AG08395 (cell line): ENCODE data around the gene SYPL2.
"Not testable (repeated sequence)": the region's sequence is repeated elsewhere in the genome, so short reads cannot be mapped to it uniquely, and the experiment has no call there.

Experiments
- DNase-seq: peaks from one replicate; pipeline ENCODE4 v3.0.0; 2012; ENCODE audit warnings: mixed read lengths, low spot score

SYPL2 gene

GRCh38 chr1:109470245-109470644 lies 3.9 kb downstream of the SYPL2 start:
- DNase-seq = no peak

DNA sequence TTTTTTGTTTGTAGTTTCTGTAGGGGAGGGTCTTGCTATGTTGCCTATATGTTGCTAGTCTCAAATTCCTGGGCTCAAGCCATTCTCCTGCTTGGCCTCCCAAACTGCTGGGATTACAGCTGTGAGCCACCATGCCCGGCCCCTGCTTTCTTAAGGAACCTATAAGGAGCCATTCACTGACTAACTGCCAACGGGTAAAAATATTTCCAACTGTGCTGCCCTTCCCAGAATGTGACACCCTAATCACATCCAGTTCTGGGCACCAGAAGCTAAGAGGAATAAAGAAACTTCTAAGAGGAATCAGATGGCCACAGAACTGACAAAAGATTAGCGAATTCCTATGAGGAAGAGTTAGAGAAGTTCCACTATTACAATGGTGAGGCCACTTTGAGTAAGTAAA lies 6.4 kb downstream of the SYPL2 start:
- DNase-seq = no peak

- DNase-seq = not testable (repeated sequence)
Observed at GRCh38 chr1:109473284-109474057, 7.1 kb downstream of the SYPL2 start.

DNA sequence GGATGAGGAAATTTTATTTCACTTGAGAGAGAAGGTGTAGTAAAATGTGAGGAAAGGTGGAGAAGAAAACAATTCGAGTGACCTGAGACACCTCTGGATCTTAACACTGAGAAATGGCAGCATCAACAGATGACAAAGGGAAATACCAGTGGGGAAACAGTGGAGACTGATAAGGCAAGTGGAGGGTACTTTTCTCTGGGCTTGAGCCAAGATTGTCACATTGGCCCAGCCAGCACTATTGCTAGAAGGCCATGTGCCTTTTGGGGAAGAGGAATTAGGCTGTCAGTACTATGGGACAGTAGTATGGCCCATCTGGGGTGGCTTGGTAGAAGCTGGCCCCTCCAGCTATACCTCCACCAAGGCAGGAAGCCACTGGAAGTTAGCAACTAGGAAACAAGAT lies 8.4 kb downstream of the SYPL2 start:
- no peak for DNase-seq

- DNase-seq = no peak
Observed at GRCh38 chr1:109475261-109475660, 8.9 kb downstream of the SYPL2 start.

- DNase-seq = no peak
Observed at GRCh38 chr1:109476825-109477224, 10.5 kb downstream of the SYPL2 start.

- DNase-seq = no peak
Observed at GRCh38 chr1:109477821-109478220, 11.5 kb downstream of the SYPL2 start.

DNA sequence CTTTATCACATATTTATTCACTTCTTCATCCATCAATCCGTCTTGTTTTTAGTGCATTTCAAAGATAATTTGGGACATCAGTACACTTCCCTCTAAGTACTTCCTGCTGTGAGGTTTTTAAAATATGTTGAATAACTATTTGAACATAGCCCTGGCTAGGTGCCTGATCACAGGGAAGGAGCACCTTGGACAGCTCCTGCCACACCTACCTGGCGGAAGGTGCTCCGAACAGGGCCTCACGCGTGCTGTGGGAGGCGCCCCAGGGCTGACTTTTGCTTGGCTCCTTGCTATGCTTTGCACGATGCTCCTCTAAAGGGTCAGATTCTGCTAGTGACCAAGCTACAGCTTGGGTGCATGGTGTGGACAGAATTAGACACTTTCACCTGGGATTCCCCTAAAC lies 12.5 kb downstream of the SYPL2 start:
- DNase-seq = no peak

GRCh38 chr1:109479311-109479710 lies 13.0 kb downstream of the SYPL2 start:
- no peak for DNase-seq

DNA sequence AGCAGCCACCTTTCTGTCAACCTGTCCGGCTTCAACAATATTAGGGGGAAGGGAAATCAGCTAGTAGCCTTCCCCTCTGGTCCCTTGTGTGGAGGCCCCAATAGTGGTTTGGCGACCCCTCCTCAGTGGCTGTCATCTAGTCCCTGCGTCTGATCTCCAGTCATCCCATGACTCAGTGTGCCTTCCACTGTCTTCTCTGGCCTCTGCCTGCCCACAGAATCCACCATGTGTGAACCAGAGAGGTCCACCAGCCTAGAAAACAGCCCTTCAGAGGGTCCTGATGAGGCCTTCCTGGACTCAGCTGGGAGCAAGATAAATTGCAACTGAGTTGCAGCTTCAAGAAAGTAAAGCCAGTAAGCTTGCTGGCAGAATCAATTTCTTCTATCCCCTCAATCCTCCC lies 13.6 kb downstream of the SYPL2 start:
- no peak for DNase-seq

DNA sequence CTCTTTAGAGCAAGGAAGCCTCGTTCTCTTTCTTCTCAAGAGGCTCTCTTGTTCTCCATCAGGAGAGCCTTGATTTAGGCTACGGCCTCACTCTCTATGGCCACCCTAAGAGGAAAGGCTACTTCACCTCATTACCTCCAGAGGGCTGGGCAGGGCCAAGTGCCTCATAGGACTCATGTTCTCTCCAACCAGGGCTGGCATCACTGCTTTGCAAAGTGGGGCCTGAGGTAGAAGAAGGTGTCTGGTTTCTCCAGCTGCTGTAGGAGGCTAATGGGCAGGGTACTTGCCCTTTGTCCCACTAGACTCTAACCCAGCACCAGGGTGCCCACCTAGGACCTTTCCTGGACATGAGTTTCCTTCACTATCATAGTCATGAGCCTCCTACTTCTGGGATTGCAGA lies 15.3 kb downstream of the SYPL2 start:
- no peak for DNase-seq

- no peak for DNase-seq
Observed at GRCh38 chr1:109482242-109482641, 15.9 kb downstream of the SYPL2 start.

- no peak for DNase-seq
Observed at GRCh38 chr1:109482791-109483671, 16.7 kb downstream of the SYPL2 start.

DNA sequence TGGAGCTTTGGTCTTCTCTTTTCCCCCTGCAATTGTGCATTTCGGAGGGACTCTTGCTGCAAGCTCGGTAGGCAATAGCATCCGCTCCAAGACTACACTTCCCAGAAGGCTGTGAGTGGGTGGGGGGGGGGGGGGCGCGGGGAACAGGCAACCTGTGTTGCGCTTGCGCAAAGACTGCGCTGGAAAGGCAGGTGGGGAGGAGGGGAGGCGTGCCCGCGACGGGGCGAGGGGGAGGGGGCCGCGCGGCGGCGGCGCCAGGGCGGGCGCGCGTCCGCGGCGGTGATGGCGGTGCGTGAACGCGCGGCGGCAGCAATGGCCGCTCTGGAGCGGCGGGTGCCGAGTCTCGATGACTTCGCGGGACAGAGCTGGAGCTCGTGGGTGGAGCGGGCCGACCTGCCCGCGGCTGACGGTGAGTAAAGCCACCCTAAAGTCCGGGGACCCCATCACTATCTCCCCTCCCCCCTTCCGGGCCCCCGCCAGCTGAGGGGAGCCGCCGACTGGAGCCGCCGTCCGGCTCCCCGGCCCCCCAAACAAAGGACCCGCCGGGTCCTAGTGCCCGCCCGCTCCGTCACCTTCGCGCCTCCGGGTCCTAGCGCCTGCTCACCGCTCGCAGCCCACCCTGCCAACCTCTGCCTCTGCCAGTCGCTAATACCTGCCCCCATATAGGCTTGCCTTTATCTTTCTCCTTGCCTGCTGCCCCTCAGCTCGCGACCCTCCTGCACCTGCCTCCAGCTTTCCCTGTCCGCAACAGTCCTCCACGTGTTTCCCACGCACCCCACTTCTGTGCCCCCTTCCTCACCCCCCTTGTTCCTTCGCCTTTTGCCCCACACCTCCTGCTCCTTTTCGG lies 17.5 kb downstream of the SYPL2 start, which contains the start of gene ATXN7L2:
Gene ATXN7L2, plus strand, starts transcription at position 234 of the 847 bp plus-strand sequence. Its CDS starts 49 bp downstream, at position 283.
- DNase-seq = peak; percentile 100

GRCh38 chr1:109484519-109484975 lies 18.2 kb downstream of the SYPL2 start:
- no peak for DNase-seq

DNA sequence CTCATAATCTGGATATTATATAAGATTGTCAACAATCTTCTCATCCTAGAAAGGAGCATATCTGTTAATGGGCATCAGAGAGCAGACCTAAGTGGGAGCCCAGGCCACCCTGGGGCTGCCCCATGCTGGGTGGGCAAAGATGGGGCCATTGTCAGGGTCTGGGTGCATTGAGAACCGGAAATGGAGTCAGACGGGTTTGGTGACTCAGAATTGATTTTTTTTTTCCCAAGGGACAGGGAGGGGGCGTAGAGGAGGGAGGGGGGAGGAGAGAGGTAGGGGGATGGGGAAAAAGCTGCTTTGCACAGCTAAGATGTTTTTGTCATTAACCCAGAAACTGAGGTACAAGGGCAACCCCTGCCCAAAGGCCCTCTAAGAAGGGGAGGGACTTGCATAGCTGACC lies 18.7 kb downstream of the SYPL2 start:
- no peak for DNase-seq

DNA sequence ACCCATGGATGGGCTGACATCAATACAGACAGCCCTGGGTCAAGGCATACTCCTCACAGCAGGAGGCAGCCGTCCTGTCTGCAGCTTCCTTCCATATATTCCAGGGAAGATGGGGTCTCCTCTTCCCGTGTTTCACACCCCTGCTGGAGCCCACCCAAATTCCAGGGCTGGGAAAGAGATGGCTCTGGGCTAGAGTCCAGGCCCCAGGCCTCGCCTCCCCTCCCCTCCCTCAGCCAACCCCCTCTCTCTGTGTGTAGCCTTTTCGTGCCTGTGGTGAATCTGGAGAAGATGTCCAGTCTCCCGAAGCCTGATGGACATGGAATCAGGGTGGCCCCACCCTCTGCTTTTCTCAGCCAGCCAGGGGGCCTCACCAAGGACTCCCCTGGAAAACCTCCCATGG lies 20.9 kb downstream of the SYPL2 start:
- DNase-seq = no peak

- no peak for DNase-seq
Observed at GRCh38 chr1:109488201-109488600, 21.9 kb downstream of the SYPL2 start.

GRCh38 chr1:109488696-109489095 lies 22.4 kb downstream of the SYPL2 start:
- DNase-seq = no peak

- DNase-seq = peak; percentile 81
Observed at GRCh38 chr1:109490029-109490933, 23.9 kb downstream of the SYPL2 start.

- no peak for DNase-seq
Observed at GRCh38 chr1:109490934-109491302, 24.6 kb downstream of the SYPL2 start.
